ENCODE measurements around the gene C3orf20. TPM values are rescaled to one million over a fixed set of nuclear protein-coding genes. Genes with fewer than 3 reads are reported as not detected.

Gene C3orf20
- total RNA-seq, 1 donor: not detected

GRCh38 chr3:14784087-14784681 is 109.2 kb downstream of the C3orf20 start:
- H3K4me3 ChIP-seq (ENCODE audit: low read depth, low read length): no peak overlapping the region
- DNase-seq (ENCODE audit: low read depth): no peak
- no peak for TF ChIP-seq CTCF (IDR thresholded peaks at IDR 0.05; ENCODE audit: insufficient read depth, low read depth, low read length)

- TF ChIP-seq CTCF (IDR thresholded peaks at IDR 0.05; ENCODE audit: insufficient read depth, low read depth, low read length): no peak
- H3K4me3 ChIP-seq (ENCODE audit: low read depth, low read length): no peak overlapping the region
- DNase-seq (ENCODE audit: low read depth): no peak
These were observed 110.5 kb downstream of the C3orf20 start for GRCh38 chr3:14785207-14786155.

GRCh38 chr3:14786369-14786768 is 111.4 kb downstream of the C3orf20 start:
- H3K4me3 ChIP-seq (ENCODE audit: low read depth, low read length): no peak overlapping the region
- no peak for DNase-seq (ENCODE audit: low read depth)
- TF ChIP-seq CTCF (IDR thresholded peaks at IDR 0.05; ENCODE audit: insufficient read depth, low read depth, low read length): no peak

- no peak for DNase-seq (ENCODE audit: low read depth)
- no peak for TF ChIP-seq CTCF (IDR thresholded peaks at IDR 0.05; ENCODE audit: insufficient read depth, low read depth, low read length)
- no peak overlapping the region for H3K4me3 ChIP-seq (ENCODE audit: low read depth, low read length)
These were observed 112.7 kb downstream of the C3orf20 start for GRCh38 chr3:14787630-14788029.

GRCh38 chr3:14788644-14789043 is 113.7 kb downstream of the C3orf20 start:
- H3K4me3 ChIP-seq (ENCODE audit: low read depth, low read length): no peak overlapping the region
- no peak for DNase-seq (ENCODE audit: low read depth)
- no peak for TF ChIP-seq CTCF (IDR thresholded peaks at IDR 0.05; ENCODE audit: insufficient read depth, low read depth, low read length)

- H3K4me3 ChIP-seq (ENCODE audit: low read depth, low read length): no peak overlapping the region
- DNase-seq (ENCODE audit: low read depth): no peak
- no peak for TF ChIP-seq CTCF (IDR thresholded peaks at IDR 0.05; ENCODE audit: insufficient read depth, low read depth, low read length)
These were observed 114.3 kb downstream of the C3orf20 start for GRCh38 chr3:14789221-14789620.

Data from fibroblast of villous mesenchyme (primary cell).